Parathyroid adenoma (tissue), 2 donors: ENCODE results near the gene NR2C2.

Experiments
- H2AFZ ChIP-seq: fragments of 300-600 bp; sonication (generic); one replicate; pipeline ENCODE4 v1.7.0; 2017; ENCODE audit warnings: antibody characterized with exemption, mild to moderate bottlenecking
- H3K27ac ChIP-seq: fragments of 300-600 bp; sonication (generic); one replicate; pipeline ENCODE4 v1.7.0; 2017
- H3K27me3 ChIP-seq: fragments of 300-600 bp; sonication (generic); one replicate; pipeline ENCODE4 v1.7.0; 2017; ENCODE audit warnings: low read length; ENCODE audit not compliant: control insufficient read depth, insufficient read depth
- H3K36me3 ChIP-seq: fragments of 300-600 bp; sonication (generic); one replicate; pipeline ENCODE4 v1.7.0; 2017; ENCODE audit warnings: low read length; ENCODE audit not compliant: control insufficient read depth, insufficient read depth
- H3K4me1 ChIP-seq: fragments of 300-600 bp; sonication (generic); one replicate; pipeline ENCODE4 v1.7.0; 2017; ENCODE audit warnings: control low read depth
- H3K4me2 ChIP-seq: fragments of 300-600 bp; sonication (generic); one replicate; pipeline ENCODE4 v1.7.0; 2017; ENCODE audit warnings: low read length
- H3K4me3 ChIP-seq: fragments of 300-600 bp; sonication (generic); one replicate; pipeline ENCODE4 v1.7.0; 2017; ENCODE audit warnings: low read depth, low read length
- H3K79me2 ChIP-seq: fragments of 300-600 bp; sonication (generic); one replicate; pipeline ENCODE4 v1.7.0; 2017; ENCODE audit warnings: control low read depth
- H3K9ac ChIP-seq: fragments of 300-600 bp; sonication (generic); one replicate; pipeline ENCODE4 v1.7.0; 2017; ENCODE audit warnings: mild to moderate bottlenecking
- H3K9me3 ChIP-seq: fragments of 300-600 bp; sonication (generic); one replicate; pipeline ENCODE4 v1.7.0; 2017; ENCODE audit warnings: low read length; ENCODE audit not compliant: control insufficient read depth
- TF ChIP-seq, protein P1 (sequence below): fragments of 300-600 bp; sonication (generic); IDR thresholded peaks from one replicate; pipeline ENCODE4 v1.7.0; 2017; ENCODE audit warnings: antibody characterized with exemption, mild to moderate bottlenecking
- donor health status: primary hyperparathyroidism.

Gene NR2C2

DNA sequence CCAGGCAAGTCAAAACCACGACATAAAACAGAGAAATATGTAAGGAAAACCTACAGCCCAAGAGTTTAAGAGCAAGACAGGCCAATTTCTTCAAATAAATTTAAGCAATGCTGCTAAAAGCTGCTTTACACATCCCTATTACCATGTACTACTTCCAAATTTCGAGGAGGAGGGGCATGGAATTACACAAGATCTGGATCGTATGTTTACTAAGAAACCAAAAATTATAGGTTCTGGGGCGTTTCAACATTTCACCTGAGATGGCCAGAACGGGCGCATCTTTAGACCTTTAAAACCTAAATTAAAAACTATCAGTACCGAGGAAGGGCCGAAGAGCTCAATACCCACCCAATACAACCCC is 664 bp upstream of the NR2C2 start:
- Histone ChIP-seq H3K27ac (peak overlapping the region; percentile 98), H3K4me2 (peak overlapping the region; percentile 87), H3K27me3 (no peaks in the 10 kb centered on the region), H3K4me3 (peak overlapping the region; percentile 88), H2AFZ (peak overlapping the region; percentile 94), H3K9ac (peak overlapping the region; percentile 58), H3K9me3 (no peaks in the 10 kb centered on the region), H3K79me2 (peaks cover 21% of the 10 kb centered on the region), H3K36me3 (no peaks in the 10 kb centered on the region), H3K4me1 (peaks cover 7% of the 10 kb centered on the region)
- TF ChIP-seq, protein P1, sequence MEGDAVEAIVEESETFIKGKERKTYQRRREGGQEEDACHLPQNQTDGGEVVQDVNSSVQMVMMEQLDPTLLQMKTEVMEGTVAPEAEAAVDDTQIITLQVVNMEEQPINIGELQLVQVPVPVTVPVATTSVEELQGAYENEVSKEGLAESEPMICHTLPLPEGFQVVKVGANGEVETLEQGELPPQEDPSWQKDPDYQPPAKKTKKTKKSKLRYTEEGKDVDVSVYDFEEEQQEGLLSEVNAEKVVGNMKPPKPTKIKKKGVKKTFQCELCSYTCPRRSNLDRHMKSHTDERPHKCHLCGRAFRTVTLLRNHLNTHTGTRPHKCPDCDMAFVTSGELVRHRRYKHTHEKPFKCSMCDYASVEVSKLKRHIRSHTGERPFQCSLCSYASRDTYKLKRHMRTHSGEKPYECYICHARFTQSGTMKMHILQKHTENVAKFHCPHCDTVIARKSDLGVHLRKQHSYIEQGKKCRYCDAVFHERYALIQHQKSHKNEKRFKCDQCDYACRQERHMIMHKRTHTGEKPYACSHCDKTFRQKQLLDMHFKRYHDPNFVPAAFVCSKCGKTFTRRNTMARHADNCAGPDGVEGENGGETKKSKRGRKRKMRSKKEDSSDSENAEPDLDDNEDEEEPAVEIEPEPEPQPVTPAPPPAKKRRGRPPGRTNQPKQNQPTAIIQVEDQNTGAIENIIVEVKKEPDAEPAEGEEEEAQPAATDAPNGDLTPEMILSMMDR = no peak

DNA sequence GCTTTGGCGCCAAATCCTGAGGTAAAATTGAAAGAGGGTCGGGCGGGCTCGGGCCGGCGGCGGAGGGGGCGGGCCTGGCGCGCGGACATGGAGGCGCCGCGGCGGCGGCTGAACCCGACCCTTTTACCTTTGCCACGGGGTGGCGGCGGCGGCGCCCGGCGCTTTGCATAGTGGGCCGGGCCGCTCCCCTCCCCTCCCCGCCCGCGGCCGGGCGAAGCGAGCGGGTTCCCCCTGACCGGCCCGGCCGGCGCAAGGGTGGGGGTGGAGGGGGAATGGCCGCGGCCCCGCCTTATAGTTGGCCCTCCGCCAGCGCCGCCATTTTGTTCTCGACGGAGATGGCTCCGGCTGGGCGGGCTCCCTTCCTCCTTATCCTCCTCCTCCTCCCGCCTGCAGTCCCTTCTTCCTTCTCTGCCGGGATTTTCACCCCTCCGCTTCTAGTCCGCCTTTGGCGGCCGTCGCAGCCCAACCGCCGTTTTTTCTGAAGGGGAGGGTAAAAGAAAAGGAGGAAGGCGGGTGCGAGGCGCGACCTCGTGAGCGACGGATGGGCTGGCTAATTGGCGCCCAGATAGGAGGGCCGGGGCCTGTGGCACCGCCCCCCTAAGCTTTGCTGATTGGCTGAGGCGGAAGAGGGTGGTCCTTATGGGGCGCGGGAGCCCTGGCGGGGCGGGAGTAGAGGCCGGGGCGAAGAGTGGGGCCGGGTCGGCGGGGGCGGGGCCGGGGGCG is 664 bp downstream of the NR2C2 start:
- peak overlapping the region; percentile 77 for H2AFZ ChIP-seq
- TF ChIP-seq, protein P1 = no peak
- peaks cover 4% of the 10 kb centered on the region for H3K4me1 ChIP-seq
- H3K4me3 ChIP-seq = peak overlapping the region; percentile 88
- H3K36me3 ChIP-seq = no peaks in the 10 kb centered on the region
- peak overlapping the region; percentile 87 for H3K4me2 ChIP-seq
- H3K79me2 ChIP-seq = peaks cover 32% of the 10 kb centered on the region
- H3K27me3 ChIP-seq = no peaks in the 10 kb centered on the region
- H3K9ac ChIP-seq = peak overlapping the region; percentile 90
- peak overlapping the region; percentile 98 for H3K27ac ChIP-seq
- no peaks in the 10 kb centered on the region for H3K9me3 ChIP-seq

DNA sequence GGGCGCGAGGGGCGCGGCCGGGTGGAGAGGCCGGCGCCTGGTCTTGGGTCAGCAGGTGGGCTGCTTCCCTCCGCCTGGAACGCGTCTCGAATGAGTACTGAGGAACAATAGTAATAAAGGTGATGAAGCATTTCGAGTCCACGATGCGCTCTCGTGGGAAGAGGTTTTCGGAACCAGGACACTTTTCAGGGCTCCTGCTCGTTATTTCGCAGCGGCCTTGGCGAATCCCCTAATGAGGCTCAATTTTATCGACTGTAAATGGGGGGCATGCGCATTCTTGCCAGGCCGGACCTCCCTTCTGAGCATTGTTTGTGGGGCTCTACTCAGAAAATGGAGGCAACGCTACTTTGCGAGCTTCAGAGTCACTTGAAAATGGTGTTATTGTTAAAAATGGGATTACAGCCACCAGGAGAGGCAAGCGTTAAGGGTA is 1.2 kb downstream of the NR2C2 start:
- Histone ChIP-seq H3K9me3 (no peaks in the 10 kb centered on the region), H3K9ac (no peak overlapping the region), H3K4me2 (peak overlapping the region; percentile 93), H3K4me3 (peak overlapping the region; percentile 67), H3K27me3 (no peaks in the 10 kb centered on the region), H2AFZ (peak overlapping the region; percentile 93), H3K27ac (peak overlapping the region; percentile 98), H3K4me1 (peaks cover 4% of the 10 kb centered on the region), H3K79me2 (peaks cover 37% of the 10 kb centered on the region), H3K36me3 (no peaks in the 10 kb centered on the region)
- TF ChIP-seq, protein P1 = no peak

DNA sequence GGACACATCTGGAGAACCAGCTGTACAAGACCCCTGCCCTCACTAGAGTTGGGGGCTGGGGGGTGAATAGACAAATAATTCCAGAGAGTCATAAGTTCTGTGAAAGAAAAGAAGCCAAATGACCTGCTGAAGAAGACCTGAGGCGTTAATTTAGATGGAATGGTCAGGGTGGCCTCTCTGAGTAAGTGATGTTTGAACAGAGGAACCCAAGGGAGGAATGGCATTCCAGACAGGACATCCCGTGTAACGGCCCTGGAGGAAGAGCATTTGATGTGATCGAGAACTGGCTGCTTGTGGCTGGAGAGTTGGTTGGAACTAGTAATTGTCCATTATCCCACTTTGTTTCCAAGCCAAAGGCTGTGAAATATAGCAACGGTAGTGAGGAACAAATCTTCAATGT is 1.7 kb downstream of the NR2C2 start:
- Histone ChIP-seq H3K79me2 (peaks cover 37% of the 10 kb centered on the region), H2AFZ (peak overlapping the region; percentile 93), H3K36me3 (no peaks in the 10 kb centered on the region), H3K4me1 (peaks cover 4% of the 10 kb centered on the region), H3K9me3 (no peaks in the 10 kb centered on the region), H3K4me3 (peak overlapping the region; percentile 67), H3K27me3 (no peaks in the 10 kb centered on the region), H3K9ac (no peak overlapping the region), H3K4me2 (peak overlapping the region; percentile 93), H3K27ac (peak overlapping the region; percentile 98)
- TF ChIP-seq, protein P1 = no peak

DNA sequence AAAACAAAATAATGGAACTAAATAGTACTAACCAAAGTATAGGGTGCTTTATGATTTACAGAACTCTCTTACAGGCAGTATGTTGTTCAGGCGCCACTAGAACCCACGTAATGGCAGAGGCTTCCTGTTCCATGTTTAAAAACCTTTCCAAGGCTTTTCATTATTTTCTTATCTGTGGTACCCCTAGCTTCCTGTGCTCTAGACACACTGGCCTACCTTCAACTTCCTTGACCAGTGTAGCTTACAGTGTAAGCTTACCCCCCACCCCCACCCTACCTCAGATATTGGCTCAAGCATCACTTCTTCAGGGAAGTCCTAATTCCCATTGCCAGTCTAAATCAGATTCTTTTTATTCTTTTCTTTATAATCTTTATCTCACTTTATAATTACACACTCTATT is 2.9 kb downstream of the NR2C2 start:
- Histone ChIP-seq H3K36me3 (no peaks in the 10 kb centered on the region), H2AFZ (no peak overlapping the region), H3K4me2 (no peak overlapping the region), H3K79me2 (peaks cover 43% of the 10 kb centered on the region), H3K4me1 (peaks cover 4% of the 10 kb centered on the region), H3K27me3 (no peaks in the 10 kb centered on the region), H3K9ac (no peak overlapping the region), H3K9me3 (no peaks in the 10 kb centered on the region), H3K27ac (no peak overlapping the region), H3K4me3 (no peak overlapping the region)
- TF ChIP-seq, protein P1 = no peak
